Measurements from ENCODE around the gene SCFD2. TPM values are rescaled to one million over a fixed set of nuclear protein-coding genes. Genes with fewer than 3 reads are reported as not detected.

SCFD2 gene
- total RNA-seq, 1 experiment from 2014 or later: 36.6 TPM

DNA sequence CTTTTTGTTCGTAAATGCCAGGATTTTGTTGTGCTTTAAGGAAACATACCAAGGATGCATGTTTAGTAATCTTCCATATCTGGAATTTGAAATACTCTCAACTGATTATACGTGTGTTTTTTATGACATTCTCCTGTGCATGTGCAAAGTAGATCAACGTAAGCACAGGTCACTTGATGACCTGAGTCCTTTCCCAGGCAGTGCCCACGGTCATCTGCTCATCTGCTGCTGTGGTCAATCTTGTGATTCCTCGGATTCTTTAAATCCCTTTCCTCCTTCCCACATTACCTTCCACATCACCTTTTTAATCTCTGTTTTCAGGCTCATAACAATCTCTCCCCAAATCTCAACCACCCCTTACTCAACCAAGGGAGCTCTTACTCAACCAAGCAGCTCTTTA lies 399.7 kb downstream of the SCFD2 start:
- no peaks in the 10 kb centered on the region for H3K4me1 ChIP-seq (ENCODE audit: insufficient read depth, low read length)
- H3K36me3 ChIP-seq (ENCODE audit: low read depth, low read length): no peaks in the 10 kb centered on the region
- H3K9ac ChIP-seq (ENCODE audit: low read length): no peak overlapping the region
- H3K9me3 ChIP-seq (ENCODE audit: low read length): no peaks in the 10 kb centered on the region
- no peak for ATAC-seq
- TF ChIP-seq, protein P1, sequence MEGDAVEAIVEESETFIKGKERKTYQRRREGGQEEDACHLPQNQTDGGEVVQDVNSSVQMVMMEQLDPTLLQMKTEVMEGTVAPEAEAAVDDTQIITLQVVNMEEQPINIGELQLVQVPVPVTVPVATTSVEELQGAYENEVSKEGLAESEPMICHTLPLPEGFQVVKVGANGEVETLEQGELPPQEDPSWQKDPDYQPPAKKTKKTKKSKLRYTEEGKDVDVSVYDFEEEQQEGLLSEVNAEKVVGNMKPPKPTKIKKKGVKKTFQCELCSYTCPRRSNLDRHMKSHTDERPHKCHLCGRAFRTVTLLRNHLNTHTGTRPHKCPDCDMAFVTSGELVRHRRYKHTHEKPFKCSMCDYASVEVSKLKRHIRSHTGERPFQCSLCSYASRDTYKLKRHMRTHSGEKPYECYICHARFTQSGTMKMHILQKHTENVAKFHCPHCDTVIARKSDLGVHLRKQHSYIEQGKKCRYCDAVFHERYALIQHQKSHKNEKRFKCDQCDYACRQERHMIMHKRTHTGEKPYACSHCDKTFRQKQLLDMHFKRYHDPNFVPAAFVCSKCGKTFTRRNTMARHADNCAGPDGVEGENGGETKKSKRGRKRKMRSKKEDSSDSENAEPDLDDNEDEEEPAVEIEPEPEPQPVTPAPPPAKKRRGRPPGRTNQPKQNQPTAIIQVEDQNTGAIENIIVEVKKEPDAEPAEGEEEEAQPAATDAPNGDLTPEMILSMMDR (conservative IDR thresholded peaks at IDR 0.05; ENCODE audit: low read depth, low read length): no peak
- TF ChIP-seq EZH2 (IDR thresholded peaks at IDR 0.05; ENCODE audit: low read length, unreplicated experiment) (no peak), EZH2phosphoT487 (IDR thresholded peaks at IDR 0.05; ENCODE audit: borderline replicate concordance, low read length) (no peak)
- no peak overlapping the region for H3K27ac ChIP-seq (ENCODE audit: low read length)
- DNase-seq: no peak
- no peaks in the 10 kb centered on the region for H3K27me3 ChIP-seq (ENCODE audit: low read length)
- ChIA-PET CTCF (no interaction called here), POLR2A (ENCODE audit: unreplicated experiment) (no interaction called here)
- intact Hi-C loops (cut with micrococcal nuclease): no loop called here
- H2AFZ ChIP-seq (ENCODE audit: low read length): no peak overlapping the region
- H3K79me2 ChIP-seq (ENCODE audit: low read length): no peaks in the 10 kb centered on the region
- no peaks in the 10 kb centered on the region for H4K20me1 ChIP-seq (ENCODE audit: low read length)
- no peak overlapping the region for H3K4me3 ChIP-seq (ENCODE audit: low read length)
- H3K9me2 ChIP-seq (replicated peaks; ENCODE audit: low read length): no peaks in the 10 kb centered on the region
- H3F3A ChIP-seq (ENCODE audit: low read length, unreplicated experiment): no peaks in the 10 kb centered on the region
- no peak overlapping the region for H3K4me2 ChIP-seq (ENCODE audit: low read length)
- no TSS peak for BruUV-seq (replicated peaks)

DNA sequence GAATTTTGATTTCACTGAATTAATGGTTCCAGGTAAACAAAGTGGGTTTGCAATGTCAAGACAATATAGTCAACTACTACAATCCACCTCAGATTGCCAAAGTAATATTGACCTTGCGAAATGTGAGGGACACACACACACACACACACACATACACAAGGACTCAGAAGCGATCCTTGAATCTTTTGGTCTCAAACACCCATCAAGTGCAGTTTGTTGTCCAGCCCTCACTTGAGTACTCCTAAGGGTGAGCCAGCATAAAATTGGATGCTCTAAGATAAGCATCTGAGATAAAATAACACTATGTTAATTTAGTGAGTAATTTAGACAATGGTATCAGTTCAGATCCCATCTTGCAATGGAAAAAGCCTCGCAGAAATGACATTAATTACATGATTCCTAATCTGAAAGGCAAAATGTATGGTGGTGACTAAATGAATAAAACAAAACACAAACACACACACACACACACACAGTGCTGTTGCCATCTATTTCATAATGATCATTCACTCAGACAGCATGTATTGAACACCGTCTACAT lies 401.2 kb downstream of the SCFD2 start:
- ATAC-seq (no peak), DNase-seq (no peak)
- BruUV-seq (replicated peaks): no TSS peak
- intact Hi-C loops (cut with micrococcal nuclease): no loop called here
- no peaks in the 10 kb centered on the region for H3K36me3 ChIP-seq (ENCODE audit: low read depth, low read length)
- H4K20me1 ChIP-seq (ENCODE audit: low read length): no peaks in the 10 kb centered on the region
- no peak overlapping the region for H3K27ac ChIP-seq (ENCODE audit: low read length)
- H3K9me2 ChIP-seq (replicated peaks; ENCODE audit: low read length): no peaks in the 10 kb centered on the region
- no peaks in the 10 kb centered on the region for H3K4me1 ChIP-seq (ENCODE audit: insufficient read depth, low read length)
- no peaks in the 10 kb centered on the region for H3K27me3 ChIP-seq (ENCODE audit: low read length)
- H3F3A ChIP-seq (ENCODE audit: low read length, unreplicated experiment): no peaks in the 10 kb centered on the region
- ChIA-PET CTCF (no interaction called here), POLR2A (ENCODE audit: unreplicated experiment) (no interaction called here)
- H3K4me2 ChIP-seq (ENCODE audit: low read length): no peak overlapping the region
- no peaks in the 10 kb centered on the region for H3K79me2 ChIP-seq (ENCODE audit: low read length)
- H3K9ac ChIP-seq (ENCODE audit: low read length): no peak overlapping the region
- H3K4me3 ChIP-seq (ENCODE audit: low read length): no peak overlapping the region
- no peak overlapping the region for H2AFZ ChIP-seq (ENCODE audit: low read length)
- no peaks in the 10 kb centered on the region for H3K9me3 ChIP-seq (ENCODE audit: low read length)
- TF ChIP-seq, protein P1 (conservative IDR thresholded peaks at IDR 0.05; ENCODE audit: low read depth, low read length): no peak
- no peak for TF ChIP-seq EZH2 (IDR thresholded peaks at IDR 0.05; ENCODE audit: low read length, unreplicated experiment)
- no peak for TF ChIP-seq EZH2phosphoT487 (IDR thresholded peaks at IDR 0.05; ENCODE audit: borderline replicate concordance, low read length)

DNA sequence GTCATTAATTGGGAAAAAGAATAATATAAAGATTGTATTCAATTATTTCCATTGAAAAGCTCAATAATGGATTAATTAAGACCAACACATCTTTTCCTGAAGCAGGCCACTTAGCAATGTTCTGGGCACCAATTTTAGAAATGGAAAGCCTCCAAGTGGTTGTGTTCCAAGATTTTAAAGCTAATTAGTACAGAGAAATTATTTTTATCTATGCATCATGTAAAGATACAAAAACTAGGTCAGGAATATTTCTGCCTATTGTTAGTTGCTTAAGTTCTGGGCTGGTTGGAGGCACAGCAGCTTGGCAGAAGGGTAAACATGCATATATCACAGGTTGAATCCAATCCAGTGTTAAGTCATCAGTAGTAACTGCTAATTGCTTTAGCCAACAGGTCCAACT lies 401.9 kb downstream of the SCFD2 start:
- Histone ChIP-seq H3K27me3 (ENCODE audit: low read length) (no peaks in the 10 kb centered on the region), H3K9me2 (replicated peaks; ENCODE audit: low read length) (no peaks in the 10 kb centered on the region), H3K9ac (ENCODE audit: low read length) (no peak overlapping the region), H3F3A (ENCODE audit: low read length, unreplicated experiment) (no peaks in the 10 kb centered on the region), H3K36me3 (ENCODE audit: low read depth, low read length) (no peaks in the 10 kb centered on the region), H2AFZ (ENCODE audit: low read length) (no peak overlapping the region), H4K20me1 (ENCODE audit: low read length) (no peaks in the 10 kb centered on the region), H3K79me2 (ENCODE audit: low read length) (no peaks in the 10 kb centered on the region), H3K9me3 (ENCODE audit: low read length) (no peaks in the 10 kb centered on the region), H3K4me2 (ENCODE audit: low read length) (no peak overlapping the region), H3K4me1 (ENCODE audit: insufficient read depth, low read length) (no peaks in the 10 kb centered on the region), H3K27ac (ENCODE audit: low read length) (no peak overlapping the region), H3K4me3 (ENCODE audit: low read length) (no peak overlapping the region)
- POLR2A ChIA-PET (ENCODE audit: unreplicated experiment): no interaction called here
- intact Hi-C loops (cut with micrococcal nuclease): no loop called here
- BruUV-seq (replicated peaks): no TSS peak
- TF ChIP-seq EZH2phosphoT487 (IDR thresholded peaks at IDR 0.05; ENCODE audit: borderline replicate concordance, low read length): no peak
- no peak for TF ChIP-seq EZH2 (IDR thresholded peaks at IDR 0.05; ENCODE audit: low read length, unreplicated experiment)
- TF ChIP-seq, protein P1 (conservative IDR thresholded peaks at IDR 0.05; ENCODE audit: low read depth, low read length): no peak
- DNase-seq: no peak
- no peak for ATAC-seq
- CTCF ChIA-PET: no interaction called here

Measured in PC-3 (cell line).